HepG2 (cell line): ENCODE data around the gene MTSS2. TPM values are rescaled to one million over a fixed set of nuclear protein-coding genes. Genes with fewer than 3 reads are reported as not detected.

Experiments used
- GATAD1 ChIP-seq: IDR thresholded peaks from 2 replicates; pipeline ENCODE4 v1.6.1; 2016; ENCODE audit warnings: missing genetic modification reagents, missing compliant biosample characterization
- HNF4A ChIP-seq: sonication (generic); formaldehyde crosslinking; IDR thresholded peaks from 2 replicates; pipeline ENCODE4 v1.4.0; 2020; ENCODE audit warnings: missing genetic modification reagents
- HNRNPL ChIP-seq: fragments of 200-400 bp; formaldehyde crosslinking; IDR thresholded peaks from 2 replicates; pipeline ENCODE4 v1.6.1; 2017; ENCODE audit warnings: mild to moderate bottlenecking, low read depth, low read length
- MIER3 ChIP-seq: IDR thresholded peaks from 2 replicates; pipeline ENCODE4 v1.6.1; 2016; ENCODE audit warnings: missing compliant biosample characterization, borderline replicate concordance
- NFE2 ChIP-seq: sonication (generic); formaldehyde crosslinking; IDR thresholded peaks from 2 replicates; pipeline ENCODE4 v1.4.0; 2020; ENCODE audit warnings: missing genetic modification reagents
- RARA ChIP-seq: IDR thresholded peaks from 2 replicates; pipeline ENCODE4 v1.6.1; 2016; ENCODE audit warnings: missing genetic modification reagents, missing compliant biosample characterization
- STAT5B ChIP-seq: sonication (generic); formaldehyde crosslinking; IDR thresholded peaks from 2 replicates; pipeline ENCODE4 v1.4.0; 2020; ENCODE audit warnings: missing genetic modification reagents
- THAP8 ChIP-seq: sonication (generic); formaldehyde crosslinking; IDR thresholded peaks from 2 replicates; pipeline ENCODE4 v1.5.1; 2020; ENCODE audit warnings: missing genetic modification reagents, mild to moderate bottlenecking, borderline replicate concordance
- TIGD3 ChIP-seq: sonication (generic); formaldehyde crosslinking; IDR thresholded peaks from 2 replicates; pipeline ENCODE4 v1.5.1; 2020; ENCODE audit warnings: mild to moderate bottlenecking, missing genetic modification reagents, borderline replicate concordance
- TOPORS ChIP-seq: sonication (generic); formaldehyde crosslinking; IDR thresholded peaks from 2 replicates; pipeline ENCODE4 v1.8.0; 2023; ENCODE audit warnings: mild to moderate bottlenecking, missing genetic modification reagents
- TRIM24 ChIP-seq: sonication (generic); formaldehyde crosslinking; IDR thresholded peaks from 2 replicates; pipeline ENCODE4 v1.8.0; 2022; ENCODE audit warnings: mild to moderate bottlenecking, missing genetic modification reagents
- ZBTB42 ChIP-seq: sonication (generic); formaldehyde crosslinking; IDR thresholded peaks from 2 replicates; pipeline ENCODE4 v1.5.0; 2020; ENCODE audit warnings: mild to moderate bottlenecking, missing genetic modification reagents
- ZNF263 ChIP-seq: sonication (generic); formaldehyde crosslinking; IDR thresholded peaks from 2 replicates; pipeline ENCODE4 v1.4.0; 2020; ENCODE audit warnings: missing genetic modification reagents
- ZNF317 ChIP-seq: sonication (generic); formaldehyde crosslinking; IDR thresholded peaks from 2 replicates; pipeline ENCODE4 v1.5.0; 2020; ENCODE audit warnings: mild to moderate bottlenecking, missing genetic modification reagents
- ZNF446 ChIP-seq: sonication (generic); formaldehyde crosslinking; IDR thresholded peaks from 2 replicates; pipeline ENCODE4 v1.5.0; 2020; ENCODE audit warnings: mild to moderate bottlenecking, missing genetic modification reagents
- ZNF557 ChIP-seq: sonication (generic); formaldehyde crosslinking; IDR thresholded peaks from 2 replicates; pipeline ENCODE4 v1.4.0; 2020; ENCODE audit warnings: missing genetic modification reagents
- ZNF564 ChIP-seq: sonication (generic); formaldehyde crosslinking; IDR thresholded peaks from 2 replicates; pipeline ENCODE4 v1.8.1; 2023; ENCODE audit warnings: mild to moderate bottlenecking, missing genetic modification reagents
- ZNF598 ChIP-seq: sonication (generic); formaldehyde crosslinking; IDR thresholded peaks from 2 replicates; pipeline ENCODE4 v1.5.1; 2020; ENCODE audit warnings: mild to moderate bottlenecking, missing genetic modification reagents, borderline replicate concordance
- polyA plus RNA-seq, 8 experiments: library from polyadenylated mRNA; depleted of rRNA in 3 of 8; stranded (reverse) in 7 of 8; unstranded in 1 of 8; fragments of >200 nt; fragmentation: Illumina TruSeq in 4 of 8; extraction: Trizol in 4 of 8; gene quantifications; 2 replicates each; pipeline versions ENCODE4 v1.2.1 to v1.2.3, GENCODE V29; 2011 to 2016; ENCODE audit warnings: low read depth in 4 of 8, missing spikeins in 1 of 8, mixed read lengths in 1 of 8; ENCODE audit not compliant: insufficient read depth in 1 of 8
- total RNA-seq, 5 experiments: library from RNA; depleted of rRNA; stranded (reverse); fragments of >200 nt; fragmentation: Illumina TruSeq; extraction: Trizol; gene quantifications; 2 replicates each; pipeline ENCODE4 v1.2.3, GENCODE V29; 2016; ENCODE audit warnings: low read depth in 1 of 5
- TF ChIP-seq, protein P1 (sequence below): sonication (generic); formaldehyde crosslinking; IDR thresholded peaks from 2 replicates; pipeline ENCODE4 v1.8.0; 2022; ENCODE audit warnings: missing genetic modification reagents, mild to moderate bottlenecking, inconsistent platforms, borderline replicate concordance
- TF ChIP-seq, protein P2 (sequence below): sonication (generic); formaldehyde crosslinking; IDR thresholded peaks from 2 replicates; pipeline ENCODE4 v1.4.0; 2020; ENCODE audit warnings: missing genetic modification reagents
- TF ChIP-seq, protein P3 (sequence below): IDR thresholded peaks from 2 replicates; pipeline ENCODE4 v1.6.1; 2016; ENCODE audit warnings: low read depth, control low read depth
- TF ChIP-seq, protein P4 (sequence below): sonication (generic); formaldehyde crosslinking; IDR thresholded peaks from 2 replicates; pipeline ENCODE4 v1.4.0; 2020; ENCODE audit warnings: missing genetic modification reagents
- TF ChIP-seq, protein P5 (sequence below): sonication (generic); formaldehyde crosslinking; IDR thresholded peaks from 2 replicates; pipeline ENCODE4 v1.4.0; 2020; ENCODE audit warnings: mild to moderate bottlenecking, low read depth, missing genetic modification reagents

MTSS2 gene
- total and polyA plus RNA-seq, 2 of the 13 experiments (the other 11 are each of a cell fraction or from before 2014, with no cell fraction given), result 132 to 242 TPM

DNA sequence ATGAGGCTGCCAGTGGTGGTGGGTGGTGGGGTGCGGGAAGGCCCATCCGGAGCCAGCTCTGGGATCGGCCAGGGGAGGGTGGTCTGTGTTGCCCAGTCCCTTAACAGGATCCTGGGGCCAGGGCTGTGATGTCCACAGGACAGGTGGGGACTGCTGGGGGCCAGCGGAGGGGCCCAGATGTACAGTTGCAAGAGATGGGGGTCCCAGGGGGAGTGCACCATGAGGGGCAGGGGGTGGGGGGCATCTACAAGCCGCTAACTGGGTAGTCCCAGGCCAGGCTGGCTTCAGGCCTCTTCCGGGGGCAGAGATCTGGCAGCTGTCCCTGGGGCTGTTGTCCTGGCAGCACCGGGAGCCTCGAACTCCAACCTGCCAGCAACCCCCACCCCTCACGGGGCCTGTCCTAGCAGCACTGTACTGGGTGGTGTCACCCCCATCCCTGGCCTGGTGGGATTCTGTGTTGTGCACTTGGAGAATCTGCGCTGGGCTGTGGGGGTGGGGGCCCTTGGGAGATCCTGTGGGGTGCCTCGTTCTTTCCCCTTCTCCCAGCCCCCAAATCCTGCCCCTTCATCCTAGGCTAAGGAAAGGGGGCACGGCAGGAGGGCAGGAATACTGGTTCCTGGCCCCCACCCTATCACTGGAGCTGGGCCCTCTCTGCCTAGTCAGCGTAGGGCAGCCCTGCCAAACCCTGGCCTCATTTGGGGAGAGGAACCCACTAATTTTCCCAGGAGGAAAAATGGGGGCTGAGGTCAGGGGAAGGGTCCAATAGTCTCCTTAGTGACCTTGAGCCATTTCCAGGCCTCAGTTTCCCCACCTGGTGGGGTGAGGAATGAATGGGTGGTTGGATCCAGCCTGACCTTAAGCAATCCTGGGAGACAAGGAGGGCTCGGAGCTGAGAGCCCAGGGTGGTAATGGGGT, 1.4 kb downstream of the MTSS2 start (continued):
- TF ChIP-seq MIER3 (CRISPR knock-in tag) (no peak), TIGD3 (CRISPR knock-in tag) (0 out of 2 replicates have a peak, but pooled peaks have one; percentile 12), ZNF557 (CRISPR knock-in tag) (0 out of 2 replicates have a peak, but pooled peaks have one; percentile 3), ZNF598 (CRISPR knock-in tag) (no peak; the same call in 1 of the 2 replicates), RARA (CRISPR knock-in tag) (no peak), NFE2 (CRISPR knock-in tag) (no peak), GATAD1 (CRISPR knock-in tag) (no peak), ZNF263 (CRISPR knock-in tag) (no peak), ZNF446 (no peak), ZNF564 (CRISPR knock-in tag) (0 out of 2 replicates have a peak, but pooled peaks have one; percentile 20), HNF4A (CRISPR knock-in tag) (0 out of 2 replicates have a peak, but pooled peaks have one; percentile 2), TRIM24 (CRISPR knock-in tag) (no peak), ZNF317 (CRISPR knock-in tag) (0 out of 2 replicates have a peak, but pooled peaks have one; percentile 37), TOPORS (CRISPR knock-in tag) (0 out of 2 replicates have a peak, but pooled peaks have one; percentile 71), HNRNPL (peak; percentile 72; the same call in 1 of the 2 replicates), THAP8 (CRISPR knock-in tag) (0 out of 2 replicates have a peak, but pooled peaks have one; percentile 30), ZBTB42 (no peak), STAT5B (no peak)
- TF ChIP-seq, protein P1, sequence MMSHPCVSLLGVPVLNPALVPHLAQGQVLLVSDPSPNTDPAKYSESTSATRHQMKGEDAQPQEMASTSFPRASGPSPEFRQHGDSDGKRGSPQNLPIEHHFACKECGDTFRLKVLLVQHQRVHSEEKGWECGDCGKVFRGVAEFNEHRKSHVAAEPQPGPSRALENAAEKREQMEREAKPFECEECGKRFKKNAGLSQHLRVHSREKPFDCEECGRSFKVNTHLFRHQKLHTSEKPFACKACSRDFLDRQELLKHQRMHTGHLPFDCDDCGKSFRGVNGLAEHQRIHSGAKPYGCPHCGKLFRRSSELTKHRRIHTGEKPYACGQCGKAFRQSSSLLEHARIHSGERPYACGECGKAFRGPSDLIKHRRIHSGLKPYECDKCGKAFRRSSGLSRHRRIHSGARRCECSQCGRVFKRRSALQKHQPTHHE, result no peak
- TF ChIP-seq, protein P2, sequence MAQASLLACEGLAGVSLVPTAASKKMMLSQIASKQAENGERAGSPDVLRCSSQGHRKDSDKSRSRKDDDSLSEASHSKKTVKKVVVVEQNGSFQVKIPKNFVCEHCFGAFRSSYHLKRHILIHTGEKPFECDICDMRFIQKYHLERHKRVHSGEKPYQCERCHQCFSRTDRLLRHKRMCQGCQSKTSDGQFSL (CRISPR knock-in tag), result 0 out of 2 replicates have a peak, but pooled peaks have one; percentile 25
- TF ChIP-seq, protein P3, sequence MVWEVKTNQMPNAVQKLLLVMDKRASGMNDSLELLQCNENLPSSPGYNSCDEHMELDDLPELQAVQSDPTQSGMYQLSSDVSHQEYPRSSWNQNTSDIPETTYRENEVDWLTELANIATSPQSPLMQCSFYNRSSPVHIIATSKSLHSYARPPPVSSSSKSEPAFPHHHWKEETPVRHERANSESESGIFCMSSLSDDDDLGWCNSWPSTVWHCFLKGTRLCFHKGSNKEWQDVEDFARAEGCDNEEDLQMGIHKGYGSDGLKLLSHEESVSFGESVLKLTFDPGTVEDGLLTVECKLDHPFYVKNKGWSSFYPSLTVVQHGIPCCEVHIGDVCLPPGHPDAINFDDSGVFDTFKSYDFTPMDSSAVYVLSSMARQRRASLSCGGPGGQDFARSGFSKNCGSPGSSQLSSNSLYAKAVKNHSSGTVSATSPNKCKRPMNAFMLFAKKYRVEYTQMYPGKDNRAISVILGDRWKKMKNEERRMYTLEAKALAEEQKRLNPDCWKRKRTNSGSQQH (CRISPR knock-in tag), result peak; percentile 1; the same call in 1 of the 2 replicates
- TF ChIP-seq, protein P4, sequence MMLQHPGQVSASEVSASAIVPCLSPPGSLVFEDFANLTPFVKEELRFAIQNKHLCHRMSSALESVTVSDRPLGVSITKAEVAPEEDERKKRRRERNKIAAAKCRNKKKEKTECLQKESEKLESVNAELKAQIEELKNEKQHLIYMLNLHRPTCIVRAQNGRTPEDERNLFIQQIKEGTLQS, result no peak
- TF ChIP-seq, protein P5, sequence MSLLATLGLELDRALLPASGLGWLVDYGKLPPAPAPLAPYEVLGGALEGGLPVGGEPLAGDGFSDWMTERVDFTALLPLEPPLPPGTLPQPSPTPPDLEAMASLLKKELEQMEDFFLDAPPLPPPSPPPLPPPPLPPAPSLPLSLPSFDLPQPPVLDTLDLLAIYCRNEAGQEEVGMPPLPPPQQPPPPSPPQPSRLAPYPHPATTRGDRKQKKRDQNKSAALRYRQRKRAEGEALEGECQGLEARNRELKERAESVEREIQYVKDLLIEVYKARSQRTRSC, result no peak
